ENCODE results near the gene ZSCAN16. TPM values are rescaled to one million over a fixed set of nuclear protein-coding genes. Genes with fewer than 3 reads are reported as not detected.
A peak's percentile ranks its signal among the peaks of the same experiment; 100 is the strongest.

The ZSCAN16 gene
- total and polyA plus RNA-seq, 2 of the 13 experiments (the other 11 are each of a cell fraction or from before 2014, with no cell fraction given), result 5.7 to 12.7 TPM

GRCh38 chr6:28104392-28105244 is 19.8 kb upstream of the ZSCAN16 start (continued):
- no peak for TF ChIP-seq SMARCE1 (IDR thresholded peaks at IDR 0.05; ENCODE audit: borderline replicate concordance)
- no peak for TF ChIP-seq GPN1 (CRISPR knock-in tag; IDR thresholded peaks at IDR 0.05; ENCODE audit: borderline replicate concordance)
- TF ChIP-seq PTBP1 (IDR thresholded peaks at IDR 0.05; ENCODE audit: low read depth, low read length, poor library complexity, severe bottlenecking), result no peak
- peak; percentile 92 for TF ChIP-seq ZNF792 (CRISPR knock-in tag; IDR thresholded peaks at IDR 0.05)
- no peak for TF ChIP-seq ZNF468 (CRISPR knock-in tag; IDR thresholded peaks at IDR 0.05)
- TF ChIP-seq ARID3A (IDR thresholded peaks at IDR 0.05; ENCODE audit: low read depth, low read length), result no peak
- no peak for TF ChIP-seq ZNF432 (CRISPR knock-in tag; IDR thresholded peaks at IDR 0.05; ENCODE audit: borderline replicate concordance)
- TF ChIP-seq ZFP82 (CRISPR knock-in tag; IDR thresholded peaks at IDR 0.05; ENCODE audit: borderline replicate concordance), result peak; percentile 99
- 0 out of 2 replicates have a peak, but pooled peaks have one; percentile 92 for TF ChIP-seq ZNF484 (CRISPR knock-in tag; IDR thresholded peaks at IDR 0.05; ENCODE audit: borderline replicate concordance, low read depth)
- TF ChIP-seq RXRA (CRISPR knock-in tag; IDR thresholded peaks at IDR 0.05), result peak; percentile 81; the same call in 1 of the 2 replicates
- peak; percentile 91 for TF ChIP-seq ZNF747 (CRISPR knock-in tag; IDR thresholded peaks at IDR 0.05; ENCODE audit: borderline replicate concordance)
- no peak for TF ChIP-seq SUZ12 (IDR thresholded peaks at IDR 0.05; ENCODE audit: low read depth, low read length)
- TF ChIP-seq ZFP41 (CRISPR knock-in tag; IDR thresholded peaks at IDR 0.05; ENCODE audit: borderline replicate concordance), result 0 out of 2 replicates have a peak, but pooled peaks have one; percentile 68
- peak; percentile 68 for TF ChIP-seq REPIN1 (CRISPR knock-in tag; IDR thresholded peaks at IDR 0.05; ENCODE audit: borderline replicate concordance, low read depth)
- TF ChIP-seq ZNF572 (CRISPR knock-in tag; IDR thresholded peaks at IDR 0.05), result peak; percentile 98
- peak; percentile 86; the same call in 1 of the 2 replicates for TF ChIP-seq ZNF251 (CRISPR knock-in tag; IDR thresholded peaks at IDR 0.05)
- TF ChIP-seq THRA (CRISPR knock-in tag; IDR thresholded peaks at IDR 0.05; ENCODE audit: borderline replicate concordance), result peak; percentile 39; the same call in 1 of the 2 replicates
- TF ChIP-seq LBX2 (CRISPR knock-in tag; IDR thresholded peaks at IDR 0.05; ENCODE audit: borderline replicate concordance), result peak; percentile 60; the same call in 1 of the 2 replicates
- peak; percentile 88 for TF ChIP-seq ZNF547 (CRISPR knock-in tag; IDR thresholded peaks at IDR 0.05)
- no peak for TF ChIP-seq ZMAT5 (CRISPR knock-in tag; IDR thresholded peaks at IDR 0.05; ENCODE audit: borderline replicate concordance, low read depth)
- no peak for TF ChIP-seq NFE2L2 (IDR thresholded peaks at IDR 0.05; ENCODE audit: low read length)
- peak; percentile 76 for TF ChIP-seq MXD3 (CRISPR knock-in tag; IDR thresholded peaks at IDR 0.05)
- TF ChIP-seq RBM39 (IDR thresholded peaks at IDR 0.05; ENCODE audit: low read depth, low read length, poor library complexity, severe bottlenecking), result peak; percentile 94
